Heart left ventricle (tissue), 13 donors: Measurements from ENCODE around the gene SYCP2L.
"Not testable (repeated sequence)": the region's sequence is repeated elsewhere in the genome, so short reads cannot be mapped to it uniquely, and the experiment has no call there.

Experiments
- POLR2A ChIP-seq, 2 donors: fragments of 450-650 bp; IDR thresholded peaks; one replicate each; pipeline ENCODE4 v1.6.1; 2017; ENCODE audit warnings: antibody characterized with exemption in 2 of 2, mild to moderate bottlenecking in 2 of 2, moderate library complexity in 2 of 2
- TF ChIP-seq, protein P1 (sequence below), 12 donors: fragments of 200-600 bp; sonication (generic) in 4 of 12; IDR thresholded peaks; one replicate each; pipeline versions ENCODE4 v1.5.0 to v1.8.0; 2018 to 2022; ENCODE audit warnings: antibody characterized with exemption in 12 of 12, mild to moderate bottlenecking in 5 of 12
- donor health status: ischemic (EF 13 %, LVEDD 7.1; RV severe dilation, severe dysfunction).
- donor health status: DM: no; HTN: yes; CAD: no.
- donor health status: DM: no; HTN: no; CAD: no.
- donor health status: ischemic (EF 25% LVEDD 6.9; RV normal size, moderate dysfunction).
- donor health status: ischemic (EF 25% LVEDD 5.7; RV mildly dilated, moderate dysfunction).
- donor health status: ischemic (EF 35%, LVEDD 5.7; RV mildly dilated, moderate dysfunction).
- donor health status: nonischemic (EF 11% LVEDD 7.7; RV severe dilation, severe dysfunction).
- donor health status: DM: yes; HTN: yes; CAD: no.
- donor health status: PGD.
- donor health status: ischemic (EF 29% LVEDD 5.4; RV normal size, mild dysfunction).
- donor health status: nonischemic (EF 23%, LVEDD 6.1; RV moderate dilation, normal function).

DNA sequence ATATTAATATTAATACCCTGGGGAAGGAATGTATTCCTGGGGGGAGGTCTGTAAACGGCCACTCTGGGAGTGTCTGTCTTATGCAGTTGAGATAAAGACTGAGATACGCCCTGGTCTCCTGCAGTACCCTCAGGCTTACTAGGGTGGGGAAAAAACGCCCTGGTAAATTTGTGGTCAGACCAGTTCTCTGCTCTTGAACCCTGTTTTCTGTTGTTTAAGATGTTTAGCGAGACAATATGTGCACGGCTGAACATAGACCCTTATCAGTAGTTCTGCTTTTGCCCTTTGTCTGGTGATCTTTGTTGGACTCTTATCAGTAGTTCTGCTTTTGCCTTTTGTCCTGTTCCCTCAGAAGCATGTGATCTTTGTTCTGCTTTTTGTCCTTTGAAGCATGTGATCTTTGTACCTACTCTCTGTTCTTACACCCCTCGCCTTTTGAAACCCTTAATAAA, 33.0 kb upstream of the SYCP2L start:
- TF ChIP-seq, protein P1, sequence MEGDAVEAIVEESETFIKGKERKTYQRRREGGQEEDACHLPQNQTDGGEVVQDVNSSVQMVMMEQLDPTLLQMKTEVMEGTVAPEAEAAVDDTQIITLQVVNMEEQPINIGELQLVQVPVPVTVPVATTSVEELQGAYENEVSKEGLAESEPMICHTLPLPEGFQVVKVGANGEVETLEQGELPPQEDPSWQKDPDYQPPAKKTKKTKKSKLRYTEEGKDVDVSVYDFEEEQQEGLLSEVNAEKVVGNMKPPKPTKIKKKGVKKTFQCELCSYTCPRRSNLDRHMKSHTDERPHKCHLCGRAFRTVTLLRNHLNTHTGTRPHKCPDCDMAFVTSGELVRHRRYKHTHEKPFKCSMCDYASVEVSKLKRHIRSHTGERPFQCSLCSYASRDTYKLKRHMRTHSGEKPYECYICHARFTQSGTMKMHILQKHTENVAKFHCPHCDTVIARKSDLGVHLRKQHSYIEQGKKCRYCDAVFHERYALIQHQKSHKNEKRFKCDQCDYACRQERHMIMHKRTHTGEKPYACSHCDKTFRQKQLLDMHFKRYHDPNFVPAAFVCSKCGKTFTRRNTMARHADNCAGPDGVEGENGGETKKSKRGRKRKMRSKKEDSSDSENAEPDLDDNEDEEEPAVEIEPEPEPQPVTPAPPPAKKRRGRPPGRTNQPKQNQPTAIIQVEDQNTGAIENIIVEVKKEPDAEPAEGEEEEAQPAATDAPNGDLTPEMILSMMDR (IDR thresholded peaks at IDR 0.05), result not testable (repeated sequence)
- TF ChIP-seq POLR2A (IDR thresholded peaks at IDR 0.05), result not testable (repeated sequence)
